GM21367 (cell line): ENCODE results near the gene IL1RAPL2.
"Not testable (repeated sequence)": the region's sequence is repeated elsewhere in the genome, so short reads cannot be mapped to it uniquely, and the experiment has no call there.

Experiments
- ATAC-seq: cut with Tn5 transposase; IDR thresholded peaks from one replicate; pipeline ENCODE4 v1.9.1; 2021; ENCODE audit not compliant: unreplicated experiment

The IL1RAPL2 gene

DNA sequence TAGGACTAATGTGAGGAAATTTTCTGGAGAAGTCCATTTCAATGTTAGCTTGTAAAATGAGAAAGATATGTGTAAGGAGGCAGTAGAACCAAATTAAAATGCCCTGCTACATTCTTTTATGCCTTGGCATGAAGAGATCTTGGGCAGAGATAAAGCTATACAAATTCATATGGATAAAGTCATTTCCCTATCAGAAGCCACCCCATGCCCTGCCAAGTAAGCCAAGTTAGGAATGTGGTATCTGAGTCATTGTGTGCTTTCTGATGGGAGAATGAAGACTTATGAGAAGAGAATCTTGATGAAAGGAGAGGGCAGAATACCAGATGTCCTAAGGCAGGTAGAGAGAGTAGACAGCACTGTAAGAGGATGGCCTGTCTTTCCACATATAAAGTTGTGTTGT, 570.8 kb downstream of the IL1RAPL2 start:
- ATAC-seq = no peak

DNA sequence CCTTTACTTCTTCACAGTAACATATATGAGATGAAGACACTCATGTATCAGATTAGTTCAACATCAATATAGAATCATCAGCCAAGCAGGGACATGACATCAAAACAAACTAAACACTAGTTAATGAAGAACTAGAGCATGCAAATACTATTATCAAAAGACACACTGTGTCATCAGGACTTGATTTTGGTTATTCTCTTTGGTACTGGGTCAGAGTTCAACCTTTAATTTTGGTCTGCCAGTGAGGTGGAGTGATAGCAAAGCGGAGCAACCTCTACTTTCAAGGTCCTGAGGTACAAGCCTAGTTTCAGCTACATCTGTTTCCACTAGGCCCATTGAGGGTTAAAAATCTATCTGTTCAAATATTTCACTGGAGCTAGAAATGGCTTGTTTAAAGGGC, 584.0 kb downstream of the IL1RAPL2 start:
- no peak for ATAC-seq

DNA sequence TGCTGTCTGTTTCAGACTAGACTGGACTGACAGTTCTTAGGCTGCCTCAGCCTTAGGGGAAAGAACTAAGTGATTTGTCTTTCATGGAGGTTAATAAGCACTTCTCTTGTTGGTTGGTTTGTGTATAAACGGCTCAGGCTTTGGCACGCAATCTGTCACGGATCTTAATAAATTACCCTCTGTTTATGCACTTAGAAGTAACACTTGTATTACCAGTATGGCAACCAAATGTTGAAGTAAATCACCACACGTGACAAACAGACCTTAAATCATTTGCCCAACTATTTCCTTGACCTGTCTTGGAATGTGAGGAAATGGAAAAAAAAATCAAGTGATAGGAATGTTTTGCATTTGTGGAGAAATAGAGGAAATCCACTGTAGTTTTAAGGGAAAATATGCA, 584.6 kb downstream of the IL1RAPL2 start:
- ATAC-seq = no peak

DNA sequence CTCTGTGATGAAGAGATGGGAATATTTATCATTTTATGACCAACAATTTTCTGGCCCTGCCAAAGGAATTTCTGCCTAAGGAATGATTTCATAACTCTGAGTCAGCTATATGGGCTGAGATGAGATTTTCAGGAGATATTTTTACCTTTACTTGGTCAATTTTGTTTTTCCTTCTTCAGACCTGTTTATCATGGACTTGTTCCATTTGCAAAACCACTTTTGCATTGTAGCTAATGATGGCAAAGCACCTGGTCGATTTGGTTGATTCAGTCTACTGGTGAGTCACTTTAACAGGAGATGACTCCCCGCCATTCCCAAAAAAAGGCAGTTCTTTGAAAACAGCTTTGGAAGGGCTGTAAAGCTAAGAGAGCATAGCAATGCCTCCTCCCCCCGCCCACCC, 601.2 kb downstream of the IL1RAPL2 start:
- ATAC-seq = no peak

DNA sequence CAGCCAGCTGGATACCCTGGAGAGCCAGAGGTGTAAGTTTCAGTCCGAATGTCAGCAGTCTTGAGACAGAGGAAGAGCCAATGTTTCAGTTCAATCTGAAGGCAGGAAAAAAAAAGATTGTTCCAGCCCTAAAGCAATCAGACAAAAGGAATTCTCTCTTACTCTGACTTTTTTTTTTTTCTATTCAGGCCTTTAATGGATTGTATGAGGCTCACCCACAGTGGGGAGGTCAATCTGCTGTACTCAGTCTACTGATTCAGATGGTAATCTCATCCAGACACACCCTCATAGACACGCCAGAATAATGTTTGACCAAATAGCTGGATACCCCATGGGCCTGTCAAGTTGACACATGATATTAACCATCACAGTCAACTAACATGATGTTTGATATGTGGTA, 602.6 kb downstream of the IL1RAPL2 start:
- ATAC-seq = no peak

DNA sequence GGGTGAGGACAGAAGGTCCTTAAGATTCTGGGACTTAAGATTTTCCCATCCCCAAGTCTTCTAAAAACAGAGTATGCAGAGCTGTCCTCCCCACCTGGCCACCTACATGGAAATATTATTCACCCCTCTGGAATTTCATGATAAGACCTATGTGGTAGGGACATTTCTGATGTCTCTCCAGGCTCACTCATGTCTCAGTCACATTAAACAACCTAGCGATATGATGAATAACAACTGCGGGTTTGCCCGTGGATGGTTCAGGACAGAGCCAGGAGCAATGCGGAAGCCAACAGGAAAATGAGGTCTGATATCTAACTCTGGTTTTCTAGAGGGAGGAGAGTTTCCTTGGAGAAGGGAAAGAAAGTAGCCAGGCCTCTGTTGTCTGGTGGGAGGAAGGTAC, 607.1 kb downstream of the IL1RAPL2 start:
- ATAC-seq = no peak

DNA sequence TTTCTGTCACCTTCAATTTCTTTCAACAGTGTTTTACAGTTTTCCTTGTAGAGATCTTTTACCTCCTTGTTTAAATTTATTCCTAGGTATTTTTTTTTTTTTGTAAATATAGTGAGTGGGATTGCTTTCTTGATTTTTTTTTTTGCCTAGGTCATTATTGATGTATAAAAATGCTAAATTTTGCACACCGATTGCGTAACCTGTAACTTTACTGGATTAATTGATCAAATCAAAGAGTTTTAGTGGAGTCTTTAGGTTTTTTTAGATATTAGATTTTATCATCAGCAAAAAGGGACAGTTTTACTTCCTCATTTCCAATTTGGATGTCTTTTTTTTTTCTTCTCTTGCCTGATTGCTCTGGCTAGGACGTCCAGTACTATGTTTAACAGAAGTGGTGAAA, 613.6 kb downstream of the IL1RAPL2 start:
- no peak for ATAC-seq

DNA sequence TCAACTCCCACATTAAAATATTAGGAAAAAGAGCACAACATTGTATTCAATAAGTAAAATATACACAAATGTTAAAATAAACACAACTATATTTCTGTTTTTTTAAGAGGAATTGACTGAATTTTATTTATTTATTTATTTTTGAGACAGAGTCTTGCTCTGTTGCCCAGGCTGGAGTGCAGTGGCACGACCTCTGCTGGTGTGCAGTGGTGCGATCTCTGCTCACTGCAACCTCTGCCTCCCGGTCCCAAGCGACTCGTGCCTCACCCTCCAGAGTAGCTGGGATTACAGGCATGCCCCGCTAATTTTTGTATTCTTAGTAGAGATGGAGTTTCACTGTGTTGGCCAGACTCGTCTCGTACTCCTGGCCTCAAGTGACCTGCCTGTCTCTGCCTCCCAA, 623.1 kb downstream of the IL1RAPL2 start:
- no peak for ATAC-seq

DNA sequence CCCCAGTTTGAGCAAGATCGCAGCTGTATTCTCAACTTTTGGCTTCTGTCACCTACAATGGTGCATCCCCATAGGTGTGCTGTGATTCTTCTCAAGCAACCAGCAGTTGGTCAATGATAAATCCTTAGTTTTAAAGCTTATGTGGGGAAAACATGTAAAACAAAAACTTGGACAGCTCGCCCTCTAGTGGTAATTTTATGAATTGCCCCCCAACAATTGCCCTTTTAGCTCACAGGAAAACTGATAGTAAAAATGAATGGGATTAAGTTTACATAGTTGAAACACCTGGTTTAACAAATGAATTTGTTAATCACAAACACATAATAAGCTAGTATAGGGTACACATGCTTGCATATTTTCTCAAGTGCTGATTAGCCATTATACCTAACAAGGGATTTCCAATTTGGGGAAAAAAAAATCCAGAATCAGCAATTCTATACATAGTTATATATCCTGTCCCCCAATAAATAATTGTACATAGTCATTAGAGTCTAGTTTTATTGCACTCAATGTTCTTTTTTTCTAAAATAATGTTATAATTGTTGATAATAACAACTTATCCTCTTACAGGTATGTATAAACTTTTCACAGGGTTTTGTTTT, 624.4 kb downstream of the IL1RAPL2 start:
- ATAC-seq = no peak

DNA sequence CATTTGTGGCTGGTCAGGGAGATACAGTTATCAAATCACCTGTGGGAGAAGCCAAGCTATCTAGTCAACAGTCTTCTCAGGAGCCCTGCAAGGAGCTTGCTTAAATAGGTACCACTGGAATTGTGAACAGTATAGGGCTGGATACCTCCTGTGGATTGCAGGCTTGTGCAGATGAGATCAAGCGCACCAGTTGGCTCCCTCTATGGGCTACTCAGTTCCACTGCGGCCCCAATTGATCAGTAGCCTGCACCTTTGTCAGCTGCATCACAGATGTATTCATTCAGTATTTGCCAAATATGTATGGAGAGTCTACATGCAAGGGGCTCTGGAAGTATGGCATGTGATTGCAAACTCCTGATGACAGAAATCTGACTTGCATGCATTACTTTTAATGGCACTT, 625.9 kb downstream of the IL1RAPL2 start:
- ATAC-seq = peak; percentile 58

DNA sequence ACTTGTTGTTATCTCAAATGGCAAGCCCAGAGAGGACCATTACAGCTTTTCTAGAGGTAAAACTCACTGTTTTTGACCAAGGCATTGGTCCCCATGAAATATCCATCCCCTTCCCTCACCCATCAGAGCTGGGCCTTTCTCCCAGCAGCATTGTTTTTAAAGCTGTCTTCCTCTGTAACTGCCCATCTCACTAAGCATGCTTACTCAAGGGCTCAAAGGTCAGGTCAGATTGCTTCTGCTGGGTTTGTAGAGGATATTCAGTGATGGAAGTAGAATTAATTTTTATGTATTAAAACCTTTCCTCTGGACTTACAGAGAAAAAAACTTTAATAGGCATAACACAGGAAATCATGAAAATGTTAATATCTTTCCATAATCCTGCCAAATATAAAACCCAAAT, 643.4 kb downstream of the IL1RAPL2 start:
- ATAC-seq = no peak

DNA sequence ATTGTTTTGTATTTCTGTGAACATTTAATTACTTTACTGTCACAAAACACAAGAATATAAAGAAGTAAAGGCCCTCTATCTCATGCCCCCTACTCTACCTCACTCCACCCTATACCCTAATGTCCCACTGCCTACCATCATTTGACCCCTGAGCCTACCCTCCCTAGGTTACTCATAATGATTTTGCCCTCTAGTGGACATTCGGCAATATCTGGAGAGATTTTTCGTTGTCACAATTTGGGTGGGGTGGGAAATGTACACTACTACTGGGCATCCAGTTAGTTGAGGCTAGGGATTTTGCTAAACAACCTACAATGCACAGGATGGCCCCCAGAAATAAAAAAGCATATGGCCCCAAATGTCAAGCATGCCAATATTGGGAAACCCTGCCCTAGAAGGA, 644.3 kb downstream of the IL1RAPL2 start:
- ATAC-seq = no peak

DNA sequence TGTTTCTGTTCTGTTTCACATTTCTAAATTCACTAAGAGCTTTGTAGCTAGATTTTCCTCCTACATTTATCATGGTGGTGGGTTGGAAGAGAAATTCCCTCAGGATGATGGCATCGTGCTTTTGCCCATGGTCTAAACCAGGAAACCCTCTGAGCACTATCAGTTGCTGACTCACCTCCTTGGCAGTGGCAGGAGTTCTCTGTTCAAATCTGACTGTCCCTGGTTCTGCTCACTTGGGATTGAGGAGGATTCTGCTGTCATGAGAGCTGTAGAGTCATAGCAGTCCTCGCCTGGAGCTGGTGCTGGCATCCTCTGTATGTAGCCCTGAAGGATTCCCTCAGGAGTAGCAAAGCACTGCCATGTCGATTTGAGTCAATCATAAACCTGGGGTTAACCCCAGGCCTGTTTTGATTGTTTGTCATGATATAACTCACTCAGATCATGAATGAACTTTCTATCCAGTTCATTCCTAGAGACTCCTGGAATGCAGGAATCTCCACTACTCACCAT, 645.1 kb downstream of the IL1RAPL2 start:
- no peak for ATAC-seq

DNA sequence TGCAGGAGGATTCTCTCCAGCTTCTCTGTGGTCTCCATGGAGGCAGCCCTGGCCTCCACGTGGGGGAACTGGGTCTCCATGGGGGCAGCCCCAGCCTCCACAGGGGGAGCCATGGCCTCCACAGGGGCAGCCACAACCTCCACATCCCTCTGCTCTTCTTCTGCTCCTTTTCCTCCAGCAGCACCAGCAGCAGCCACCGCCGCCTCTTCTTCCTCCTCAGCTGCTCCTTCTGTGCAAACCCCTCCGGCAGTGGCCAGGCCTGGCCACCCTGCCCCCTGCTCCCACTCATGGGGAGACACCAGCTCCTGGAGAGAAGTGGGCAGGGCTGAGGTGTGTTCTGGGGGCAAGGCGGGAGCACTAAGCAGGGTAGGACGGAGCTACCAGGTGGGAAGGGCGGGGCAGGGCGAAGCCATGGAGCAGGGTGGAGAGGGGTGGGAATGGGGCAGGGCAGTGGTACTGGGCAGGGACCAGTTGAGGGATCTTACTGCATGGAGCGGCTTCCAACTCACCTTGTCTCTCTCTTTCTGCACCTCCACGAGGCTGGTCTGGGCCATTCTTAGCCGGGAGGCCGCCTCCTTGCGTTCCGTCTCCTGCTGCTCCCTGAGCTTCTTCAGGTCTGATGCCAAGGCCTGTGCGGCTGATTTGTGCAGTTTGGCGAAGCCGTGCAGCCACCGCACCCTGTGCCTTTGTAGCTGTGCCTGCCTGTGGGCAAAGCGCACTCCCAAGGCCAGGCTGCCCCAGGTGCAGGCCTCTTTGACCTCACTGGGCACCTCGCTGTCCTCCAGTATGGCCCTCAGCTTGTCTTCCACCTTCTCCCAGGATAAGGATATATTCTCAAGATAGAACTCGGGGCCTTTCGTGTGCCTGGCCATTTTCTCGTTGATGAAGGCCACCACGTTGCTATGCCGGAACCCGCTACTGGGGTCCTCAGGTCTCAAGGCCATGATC, 653.7 kb downstream of the IL1RAPL2 start:
- ATAC-seq = no peak

DNA sequence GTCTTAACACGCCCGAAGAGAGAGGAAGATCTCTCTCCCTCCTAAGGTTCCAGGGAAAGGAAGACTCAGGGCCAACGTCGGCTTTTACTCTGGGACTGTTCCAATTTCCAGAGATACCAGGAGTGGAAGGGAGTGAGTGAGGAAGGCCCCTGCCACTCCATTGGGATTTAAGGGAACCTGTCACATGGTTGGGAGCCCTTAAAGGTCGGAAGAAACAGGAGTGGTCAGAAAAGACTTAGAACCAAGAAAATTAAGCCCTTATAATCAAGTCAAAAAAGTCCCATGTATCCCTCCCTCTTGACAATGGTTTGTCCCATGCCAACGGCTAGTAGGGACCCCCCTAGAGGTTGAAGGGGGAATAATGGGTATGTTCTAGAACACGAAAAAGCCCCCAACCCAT, 654.6 kb downstream of the IL1RAPL2 start, which contains the start of gene TEX13A:
Gene TEX13A (minus strand): TSS at position 59 of the 400 bp plus-strand sequence. CDS start 297 bp downstream, outside the sequence.
- ATAC-seq = no peak

DNA sequence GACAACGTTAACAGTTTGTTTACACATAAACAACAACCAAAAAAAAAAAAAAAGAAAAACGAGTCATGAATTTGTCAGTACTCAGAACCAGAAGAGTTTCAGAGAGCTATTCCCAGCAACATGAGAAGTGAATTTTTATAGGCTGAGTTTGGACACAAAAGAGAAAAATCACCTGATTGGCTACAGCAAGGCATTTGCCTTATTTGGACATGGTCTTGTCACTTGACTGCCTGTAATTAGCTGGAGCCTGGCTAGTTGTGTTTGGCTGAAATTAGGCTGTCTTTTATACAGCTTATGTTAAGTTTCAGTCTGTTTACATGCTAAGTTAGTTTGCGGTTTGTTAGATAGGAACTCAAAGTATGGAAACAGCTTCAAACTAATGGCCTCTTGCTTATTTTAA, 655.4 kb downstream of the IL1RAPL2 start:
- no peak for ATAC-seq

DNA sequence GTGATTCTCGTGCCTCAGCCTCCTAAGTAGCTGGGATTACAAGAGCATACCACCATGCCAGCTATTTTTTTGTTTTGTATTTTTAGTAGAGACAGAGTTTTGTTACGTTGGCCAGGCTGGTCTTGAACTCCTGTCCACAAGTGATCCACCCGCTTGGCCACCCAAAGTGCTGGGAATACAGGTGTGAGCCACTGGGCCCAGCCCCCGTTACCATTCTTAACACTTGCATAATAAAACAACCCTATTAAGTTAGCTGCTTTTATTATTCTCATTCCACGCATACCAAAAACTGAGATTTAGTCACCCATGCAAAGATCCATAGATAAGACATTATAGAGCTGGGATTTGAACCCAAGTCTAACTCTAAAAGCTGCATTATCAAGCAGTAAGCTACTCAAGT, 660.5 kb downstream of the IL1RAPL2 start:
- no peak for ATAC-seq

DNA sequence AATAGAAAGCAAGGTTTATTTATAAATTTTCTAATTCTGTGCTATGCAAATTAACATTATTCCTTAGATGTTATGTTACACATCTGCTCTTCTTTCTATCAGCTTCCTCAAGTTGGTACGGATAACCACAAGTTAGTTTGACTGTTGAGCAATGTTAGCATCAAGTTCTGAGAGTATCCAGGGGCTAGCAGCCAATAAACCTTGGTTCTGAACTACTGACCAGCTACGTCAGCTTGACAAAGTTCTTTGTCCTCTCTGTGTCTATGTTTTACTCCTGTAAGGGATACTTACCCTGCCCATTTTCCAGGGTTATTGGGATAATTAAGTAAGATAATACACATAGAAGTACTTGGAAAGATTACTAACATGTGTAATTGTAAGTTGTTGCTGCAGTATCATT, 662.6 kb downstream of the IL1RAPL2 start:
- no peak for ATAC-seq

DNA sequence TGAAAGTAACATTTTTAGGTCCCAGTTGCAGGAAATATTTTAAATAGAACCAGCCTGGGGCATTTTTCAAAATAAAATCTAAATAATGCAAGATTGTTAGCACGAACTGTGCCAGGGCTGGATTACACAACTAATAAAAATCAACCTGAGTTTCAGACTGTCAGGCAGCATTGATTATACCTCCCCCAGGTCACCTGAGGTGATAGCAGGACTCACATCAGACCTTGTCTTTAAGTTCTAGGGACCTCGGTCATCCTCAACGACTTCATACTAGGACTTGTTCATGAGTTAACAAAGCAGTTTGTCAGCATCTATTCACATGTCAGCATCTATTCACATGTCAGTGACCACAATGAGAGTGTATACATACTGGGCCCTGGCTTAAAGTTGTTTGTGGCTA, 663.1 kb downstream of the IL1RAPL2 start:
- ATAC-seq = no peak

DNA sequence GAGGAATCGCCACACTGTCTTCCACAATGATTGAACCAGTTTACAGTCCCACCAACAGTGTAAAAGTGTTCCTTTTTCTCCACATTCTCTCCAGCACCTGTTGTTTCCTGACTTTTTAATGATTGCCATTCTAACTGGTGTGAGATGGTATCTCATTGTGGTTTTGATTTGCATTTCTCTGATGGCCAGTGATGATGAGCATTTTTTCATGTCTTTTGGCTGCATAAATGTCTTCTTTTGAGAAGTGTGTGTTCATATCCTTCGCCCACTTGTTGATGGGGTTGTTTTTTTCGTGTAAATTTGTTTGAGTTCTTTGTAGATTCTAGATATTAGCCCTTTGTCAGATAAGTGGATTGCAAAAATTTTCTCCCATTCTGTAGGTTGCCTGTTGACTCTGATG, 671.4 kb downstream of the IL1RAPL2 start:
- ATAC-seq = not testable (repeated sequence)

DNA sequence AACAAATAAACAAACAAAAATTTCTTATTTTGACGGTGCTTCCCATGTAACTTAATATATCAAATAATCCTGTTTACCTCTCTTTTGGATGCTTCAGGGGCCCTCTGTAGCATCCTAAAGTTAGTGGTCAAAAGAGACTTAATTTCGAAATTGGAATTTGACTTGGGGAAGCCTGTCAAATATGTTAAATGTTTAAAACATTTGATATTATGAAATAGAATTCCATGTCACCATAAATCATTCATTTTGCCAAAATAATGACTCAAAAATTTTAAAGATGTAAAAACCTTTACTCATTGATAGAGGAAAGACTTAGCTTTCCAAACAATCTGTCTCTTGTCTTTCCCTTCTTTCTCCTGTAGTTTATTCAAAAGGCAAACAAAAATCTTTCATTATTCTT, 675.1 kb downstream of the IL1RAPL2 start:
- ATAC-seq = no peak
